Gastrocnemius medialis (tissue), 4 donors: Measurements from ENCODE around the gene MED26. TPM values are rescaled to one million over a fixed set of nuclear protein-coding genes. Genes with fewer than 3 reads are reported as not detected.
A peak's percentile ranks its signal among the peaks of the same experiment; 100 is the strongest.

ENCODE experiments used
- ATAC-seq, 2 donors: fragments of 150-250 bp; one replicate each; pipeline ENCODE4 v1.9.1; 2016
- DNase-seq, 2 donors: peaks; one replicate each; pipeline ENCODE4 v3.0.0-alpha.2; 2019
- H3K27ac ChIP-seq, 4 donors: fragments of 200-600 bp; sonication (generic); 1 replicate in 1 of 4; 2 replicates in 3 of 4; pipeline ENCODE4 v1.5.1; 2016 to 2018; ENCODE audit warnings: mild to moderate bottlenecking in 2 of 4, moderate library complexity in 1 of 4
- H3K27me3 ChIP-seq, 3 donors: fragments of 200-600 bp; sonication (generic) in 2 of 3; 1 replicate in 1 of 3; 2 replicates in 2 of 3; pipeline versions ENCODE4 v1.5.1 to v1.6.0; 2016 to 2019; ENCODE audit warnings: mild to moderate bottlenecking in 1 of 3, moderate library complexity in 1 of 3
- H3K36me3 ChIP-seq, 2 donors: fragments of 200-600 bp; sonication (generic) in 1 of 2; one replicate each; pipeline ENCODE4 v1.5.1; 2017 to 2018
- H3K4me1 ChIP-seq, 2 donors: fragments of 200-600 bp; sonication (generic) in 1 of 2; one replicate each; pipeline ENCODE4 v1.5.1; 2016 to 2017; ENCODE audit warnings: mild to moderate bottlenecking in 2 of 2
- H3K4me3 ChIP-seq, 4 donors: fragments of 200-600 bp; sonication (generic) in 3 of 4; 1 replicate in 1 of 4; 2 replicates in 3 of 4; pipeline ENCODE4 v1.5.1; 2016 to 2019; ENCODE audit warnings: mild to moderate bottlenecking in 2 of 4
- H3K9me3 ChIP-seq, 3 donors: fragments of 200-600 bp; sonication (generic) in 2 of 3; 1 replicate in 1 of 3; 2 replicates in 2 of 3; pipeline ENCODE4 v1.5.1; 2016 to 2019
- CTCF ChIP-seq, 5 experiments: fragments of 450-650 bp in 3 of 5; fragments of 200-600 bp in 2 of 5; sonication (generic) in 2 of 5; IDR thresholded peaks in 4 of 5; conservative IDR thresholded peaks in 1 of 5; 1 replicate in 4 of 5; 2 replicates in 1 of 5; pipeline ENCODE4 v1.5.1; 2016 to 2019; ENCODE audit warnings: antibody characterized with exemption in 5 of 5, mild to moderate bottlenecking in 3 of 5, moderate library complexity in 3 of 5
- POLR2A ChIP-seq, 2 donors: fragments of 450-650 bp; IDR thresholded peaks; one replicate each; pipeline ENCODE4 v1.6.1; 2017; ENCODE audit warnings: antibody characterized with exemption in 2 of 2, mild to moderate bottlenecking in 2 of 2, moderate library complexity in 2 of 2
- in situ Hi-C, 4 donors: fragments of 200-750 bp; cut with MboI; loops; one replicate each; pipeline versions ENCODE4 v1.15.0 to v1.8.0; 2017; ENCODE audit warnings: low sequenced_read_pairs in 4 of 4
- intact Hi-C: fragments of 100-400 bp; cut with DNase I; formaldehyde crosslinking; loops from one replicate; pipeline ENCODE4 v1.15.1; 2023; ENCODE audit warnings: low total_unique reads
- total RNA-seq, 4 donors: library from RNA; depleted of rRNA; stranded (reverse); fragments of >200 nt; gene quantifications; one replicate each; pipeline versions ENCODE4 v1.1.0 to v1.2.3, GENCODE V29; 2016

MED26 gene
- total RNA-seq, 4 donors from 2014 or later: 5.7 to 15.7 (median 9.4) TPM

- TF ChIP-seq POLR2A (IDR thresholded peaks at IDR 0.05) (peak; percentile 85 to 88), CTCF (IDR thresholded peaks at IDR 0.05 in 4 of 5, conservative IDR thresholded peaks at IDR 0.05 in 1 of 5) (no peak)
- DNase-seq (peak; percentile 90 to 91), ATAC-seq (peak; percentile 59 to 60)
- H3K36me3 ChIP-seq: no peaks in the 10 kb centered on the region
- peak overlapping the region; percentile 94 to 97 (median 95) for H3K27ac ChIP-seq
- peak overlapping the region; percentile 18 to 47 (median 26) for H3K4me3 ChIP-seq
- H3K4me1 ChIP-seq: peaks cover 96 to 99% of the 10 kb centered on the region in 2 donors
- H3K9me3 ChIP-seq: no peaks in the 10 kb centered on the region
- no peaks in the 10 kb centered on the region for H3K27me3 ChIP-seq
- intact Hi-C loops (loop anchor here (1.0 to 5.0 kb wide), 4 partner anchors 21 to 142 kb away; partner anchors contain the start of gene MED26), in situ Hi-C loops (no loop called here)
These were observed 43.5 kb downstream of the MED26 start for GRCh38 chr19:16584248-16585093.

- H3K9me3 ChIP-seq: no peaks in the 10 kb centered on the region
- no peaks in the 10 kb centered on the region for H3K27me3 ChIP-seq
- TF ChIP-seq POLR2A (IDR thresholded peaks at IDR 0.05): no peak
- no peak for TF ChIP-seq CTCF (IDR thresholded peaks at IDR 0.05 in 4 of 5, conservative IDR thresholded peaks at IDR 0.05 in 1 of 5)
- in situ Hi-C loops: no loop called here
- no peak for DNase-seq
- no peaks in the 10 kb centered on the region for H3K36me3 ChIP-seq
- intact Hi-C loops: loop anchor here (5.0 kb wide), 2 partner anchors 125 to 140 kb away; no protein-coding TSS in a partner anchor
- peak overlapping the region; percentile 94 to 97 (median 95) for H3K27ac ChIP-seq
- no peak overlapping the region for H3K4me3 ChIP-seq
- ATAC-seq: no peak
- H3K4me1 ChIP-seq: peaks cover 81 to 83% of the 10 kb centered on the region in 2 donors
These were observed 45.3 kb downstream of the MED26 start for GRCh38 chr19:16582486-16583261.

- ATAC-seq (peak; percentile 58 to 64), DNase-seq (peak; percentile 55 to 83)
- Histone ChIP-seq H3K4me1 (peaks cover 74 to 80% of the 10 kb centered on the region in 2 donors), H3K9me3 (no peaks in the 10 kb centered on the region), H3K4me3 (peak overlapping the region in 1 of 4 donors; percentile 2), H3K27me3 (no peaks in the 10 kb centered on the region), H3K27ac (peak overlapping the region; percentile 94 to 97 (median 95)), H3K36me3 (peaks cover 0 to 2% of the 10 kb centered on the region in 2 donors)
- TF ChIP-seq CTCF (IDR thresholded peaks at IDR 0.05 in 4 of 5, conservative IDR thresholded peaks at IDR 0.05 in 1 of 5): no peak
- no peak for TF ChIP-seq POLR2A (IDR thresholded peaks at IDR 0.05)
- intact Hi-C loops (loop anchor here (5.0 kb wide), 2 partner anchors 125 to 140 kb away; no protein-coding TSS in a partner anchor), in situ Hi-C loops (no loop called here)
These were observed 46.0 kb downstream of the MED26 start for GRCh38 chr19:16581971-16582343.

GRCh38 chr19:16581145-16581970 lies 46.6 kb downstream of the MED26 start:
- Histone ChIP-seq H3K9me3 (no peaks in the 10 kb centered on the region), H3K4me1 (peaks cover 71 to 79% of the 10 kb centered on the region in 2 donors), H3K27ac (peak overlapping the region; percentile 94 to 97 (median 95)), H3K4me3 (peak overlapping the region in 1 of 4 donors; percentile 2), H3K27me3 (no peaks in the 10 kb centered on the region), H3K36me3 (peaks cover 0 to 8% of the 10 kb centered on the region in 2 donors)
- in situ Hi-C loops (no loop called here), intact Hi-C loops (loop anchor here (5.0 kb wide), 2 partner anchors 124 to 139 kb away; no protein-coding TSS in a partner anchor)
- peak; percentile 83 to 95 for DNase-seq
- peak; percentile 71 to 74 for ATAC-seq
- TF ChIP-seq POLR2A (IDR thresholded peaks at IDR 0.05): peak; percentile 56 to 68
- TF ChIP-seq CTCF (IDR thresholded peaks at IDR 0.05 in 4 of 5, conservative IDR thresholded peaks at IDR 0.05 in 1 of 5): peak in 1 of 5 experiments; percentile 24
